Endothelial cell of umbilical vein (primary cell): Measurements from ENCODE around the gene OR2D2. TPM values are rescaled to one million over a fixed set of nuclear protein-coding genes. Genes with fewer than 3 reads are reported as not detected.
A peak's percentile ranks its signal among the peaks of the same experiment; 100 is the strongest.

ENCODE experiments used
- BruUV-seq: library from RNA; stranded (reverse); fragments of 400-500 nt; replicated peaks from 2 replicates; lab custom pipeline; 2021; lab: Mats Ljungman, UMichigan
- CTCF ChIA-PET: fragments of 300-600, 350-600 bp; sonication (Branson Sonifier 250); formaldehyde crosslinking; loops from one replicate; lab custom pipeline; 2021; ENCODE audit warnings: antibody characterized with exemption, inconsistent platforms; lab: Charles Lee
- POLR2A ChIA-PET: fragments of 300-600, 350-600 bp; sonication (Branson Sonifier 250); formaldehyde crosslinking; loops from one replicate; lab custom pipeline; 2021; ENCODE audit warnings: antibody characterized with exemption, inconsistent platforms; lab: Charles Lee
- DNase-seq: peaks from one replicate; pipeline ENCODE4 v3.0.0-alpha.2; 2011; ENCODE audit warnings: low read depth, low spot score
- FAIRE-seq: peaks from 2 replicates; lab custom pipeline; 2011; peaks lifted over from hg19 to GRCh38; lab: Jason Lieb, UNC
- H2AFZ ChIP-seq: 2 replicates; pipeline ENCODE4 v1.6.0; 2012; ENCODE audit warnings: low read depth, low read length, control low read depth, inconsistent platforms
- H3K27ac ChIP-seq: 2 replicates; pipeline ENCODE4 v1.5.1; 2011; ENCODE audit warnings: low read depth, mild to moderate bottlenecking, control low read depth, low read length, moderate library complexity; ENCODE audit not compliant: insufficient read depth
- H3K27me3 ChIP-seq, 2 experiments: 2 replicates each; pipeline versions ENCODE4 v1.6.0 to v1.6.1; 2011; ENCODE audit warnings: low read length in 2 of 2, mixed read lengths in 1 of 2; ENCODE audit not compliant: control insufficient read depth in 2 of 2, insufficient read depth in 2 of 2
- H3K36me3 ChIP-seq, 2 experiments: 2 replicates in 1 of 2; 3 replicates in 1 of 2; pipeline ENCODE4 v1.5.1; 2011; ENCODE audit warnings: low read length in 2 of 2, mild to moderate bottlenecking in 1 of 2, moderate library complexity in 1 of 2; ENCODE audit not compliant: control insufficient read depth in 2 of 2, insufficient read depth in 2 of 2; ENCODE audit errors: extremely low read depth in 1 of 2
- H3K4me1 ChIP-seq: 3 replicates; pipeline ENCODE4 v1.5.1; 2011; ENCODE audit warnings: mild to moderate bottlenecking, low read length; ENCODE audit not compliant: control insufficient read depth, insufficient read depth; ENCODE audit errors: extremely low read depth
- H3K4me2 ChIP-seq: 2 replicates; pipeline ENCODE4 v1.6.1; 2011; ENCODE audit warnings: low read length, control low read depth, mixed read lengths; ENCODE audit not compliant: insufficient read depth
- H3K4me3 ChIP-seq, 3 experiments: fragments of 200-600 bp in 1 of 3; sonication (generic), shearing (Covaris generic) in 1 of 3; replicated peaks in 1 of 3; 2 replicates each; pipeline ENCODE4 v1.5.1; 2011 to 2016; ENCODE audit warnings: control low read depth in 3 of 3, low read length in 3 of 3, mild to moderate bottlenecking in 2 of 3, inconsistent platforms in 1 of 3, low read depth in 1 of 3, moderate library complexity in 1 of 3; ENCODE audit not compliant: insufficient read depth in 1 of 3
- H3K79me2 ChIP-seq: 2 replicates; pipeline ENCODE4 v1.6.0; 2012; ENCODE audit warnings: low read length, inconsistent platforms; ENCODE audit not compliant: control insufficient read depth, insufficient read depth
- H3K9ac ChIP-seq: replicated peaks from 2 replicates; pipeline ENCODE3; 2011; ENCODE audit warnings: low read length, control low read depth; ENCODE audit not compliant: insufficient read depth; ENCODE audit errors: extremely low read depth
- H3K9me1 ChIP-seq: replicated peaks from 3 replicates; pipeline ENCODE4 v1.6.0; 2011; ENCODE audit warnings: mild to moderate bottlenecking, low read length; ENCODE audit not compliant: control insufficient read depth, insufficient read depth; ENCODE audit errors: extremely low read depth
- H3K9me3 ChIP-seq: replicated peaks from 2 replicates; pipeline ENCODE4 v1.5.1; 2012; ENCODE audit warnings: low read length, inconsistent platforms; ENCODE audit not compliant: control insufficient read depth, insufficient read depth
- H4K20me1 ChIP-seq: replicated peaks from 2 replicates; pipeline ENCODE3; 2011; ENCODE audit warnings: mild to moderate bottlenecking, low read length; ENCODE audit not compliant: control insufficient read depth, insufficient read depth; ENCODE audit errors: extremely low read depth
- EZH2 ChIP-seq: IDR thresholded peaks from 2 replicates; pipeline ENCODE4 v1.6.1; 2012; ENCODE audit warnings: borderline replicate concordance, low read depth, mild to moderate bottlenecking, moderate library complexity, low read length, inconsistent platforms; ENCODE audit not compliant: severe bottlenecking
- FOS ChIP-seq: IDR thresholded peaks from 2 replicates; pipeline ENCODE4 v1.6.1; 2011; ENCODE audit warnings: mild to moderate bottlenecking, low read length, moderate library complexity, borderline replicate concordance; ENCODE audit not compliant: insufficient read depth
- GATA2 ChIP-seq: IDR thresholded peaks from 2 replicates; pipeline ENCODE4 v1.7.0; 2011; ENCODE audit warnings: low read depth, mild to moderate bottlenecking, moderate library complexity, mixed read lengths, low read length; ENCODE audit not compliant: insufficient read length, insufficient read depth
- JUN ChIP-seq: IDR thresholded peaks from 2 replicates; pipeline ENCODE4 v1.6.1; 2011; ENCODE audit warnings: borderline replicate concordance, low read depth; ENCODE audit not compliant: insufficient read length, insufficient read depth
- MAX ChIP-seq: IDR thresholded peaks from 2 replicates; pipeline ENCODE4 v1.6.1; 2011; ENCODE audit not compliant: insufficient read depth, insufficient read length
- MYC ChIP-seq: IDR thresholded peaks from one replicate; pipeline ENCODE4 v1.6.1; 2011; ENCODE audit warnings: mild to moderate bottlenecking, low read depth, low read length
- POLR2A ChIP-seq: IDR thresholded peaks from 2 replicates; pipeline ENCODE4 v1.6.1; 2012; ENCODE audit warnings: low read depth, mild to moderate bottlenecking, control low read depth, low read length
- POLR2AphosphoS5 ChIP-seq: IDR thresholded peaks from 2 replicates; pipeline ENCODE4 v1.6.1; 2012; ENCODE audit warnings: low read depth, mild to moderate bottlenecking, control low read depth, low read length, moderate library complexity; ENCODE audit not compliant: insufficient read depth
- dilution Hi-C: fragments of 300-500 bp; cut with MboI; formaldehyde crosslinking; loops from one replicate; pipeline ENCODE4 v1.15.0; 2019; ENCODE audit warnings: low sequenced_read_pairs; ENCODE audit not compliant: extremely low pct_ligation_motif_present
- intact Hi-C: fragments of 100-400 bp; cut with micrococcal nuclease; formaldehyde crosslinking; loops from one replicate; pipeline ENCODE4 v1.10.0; 2022
- polyA plus RNA-seq, 4 experiments: library from polyadenylated mRNA; depleted of rRNA in 3 of 4; stranded (reverse) in 3 of 4; unstranded in 1 of 4; fragments of >200 nt; gene quantifications; 2 replicates each; pipeline versions ENCODE4 v1.2.1 to v1.2.3, GENCODE V29; 2011 to 2012; ENCODE audit warnings: missing spikeins in 1 of 4
- total RNA-seq: library from RNA; stranded (reverse); gene quantifications from 2 replicates; pipeline ENCODE4 v1.2.3, GENCODE V29; 2021
- TF ChIP-seq, protein P1 (sequence below), 2 donors: IDR thresholded peaks; 1 replicate in 1 of 2; 2 replicates in 1 of 2; pipeline ENCODE4 v1.5.1; 2011; ENCODE audit warnings: low read length in 2 of 2, mild to moderate bottlenecking in 2 of 2, moderate library complexity in 2 of 2, control low read depth in 1 of 2, inconsistent platforms in 1 of 2, low read depth in 1 of 2; ENCODE audit not compliant: insufficient read depth in 1 of 2; ENCODE audit errors: extremely low read depth in 1 of 2

OR2D2 gene
- total and polyA plus RNA-seq, 2 donors (not counting 3 experiments of a cell fraction or from before 2014, with no cell fraction given) = 0.08 to 0.31 TPM

- Histone ChIP-seq H4K20me1 (no peaks in the 10 kb centered on the region), H3K9me3 (no peaks in the 10 kb centered on the region), H3K27ac (peak within 1 kb of the TSS; percentile 57), H3K9ac (peak within 1 kb of the TSS; percentile 69), H3K4me1 (peaks cover 13% of the 10 kb centered on the region), H3K36me3 (no peaks in the 10 kb centered on the region), H3K4me3 (peak within 1 kb of the TSS; percentile 43 to 94 (median 88)), H2AFZ (peak within 1 kb of the TSS; percentile 100), H3K4me2 (peak within 1 kb of the TSS; percentile 96), H3K27me3 (no peaks in the 10 kb centered on the region), H3K79me2 (peaks cover 5% of the 10 kb centered on the region), H3K9me1 (peaks cover 2% of the 10 kb centered on the region)
- BruUV-seq = no TSS peak
- ChIA-PET CTCF (interaction anchor here (0.9 to 2.0 kb wide), 9 partner anchors 11 to 547 kb away, joined by 3 to 5 read pairs (median 4); no protein-coding TSS in a partner anchor), POLR2A (no interaction called here)
- intact Hi-C loops (loop anchor here (1.0 to 5.0 kb wide), 3 partner anchors 66 to 132 kb away; partner anchors contain the start of genes NLRP14 and ZNF214), dilution Hi-C loops (no loop called here)
- FAIRE-seq (peak; percentile 96), DNase-seq (peak; percentile 74)
- TF ChIP-seq MAX (no peak), FOS (peak; percentile 21), MYC (no peak)
These were observed 34.1 kb upstream of the OR2D2 start, which contains the start of gene ZNF215 for GRCh38 chr11:6926208-6927029. Gene ZNF215, plus strand, starts transcription at chr11:6926426. Its CDS starts 5,847 bp downstream, at chr11:6932273.

DNA sequence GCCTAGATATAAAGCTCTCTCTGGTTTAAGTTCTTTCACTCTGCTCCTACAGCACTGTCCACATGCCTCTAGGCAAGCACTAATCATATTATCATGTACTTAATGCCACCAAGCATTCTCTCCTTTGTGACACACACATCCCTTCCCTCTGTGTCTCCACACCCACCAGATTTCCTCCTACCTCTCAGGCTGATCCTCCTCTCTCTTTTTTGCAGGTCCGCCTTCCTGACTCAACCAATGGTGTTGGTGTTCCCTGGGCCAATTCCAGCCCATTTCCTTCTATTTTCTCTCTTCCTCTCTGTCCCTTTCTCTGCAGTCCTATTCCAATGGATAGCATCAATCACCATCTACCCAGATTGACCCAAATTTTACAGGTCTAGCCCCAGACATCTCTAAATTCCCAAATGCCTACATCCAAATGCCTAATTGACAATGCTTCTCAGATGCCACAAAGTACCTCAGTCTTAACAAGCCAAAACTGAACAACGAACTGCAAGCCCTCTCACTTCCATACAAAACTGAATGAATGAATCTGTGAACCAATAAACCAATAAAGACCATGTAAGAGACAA lies 33.4 kb upstream of the OR2D2 start:
- FAIRE-seq (no peak), DNase-seq (peak; percentile 26)
- no peak overlapping the region for H3K27ac ChIP-seq
- intact Hi-C loops = loop anchor here (1.0 to 5.0 kb wide), 3 partner anchors 67 to 133 kb away; partner anchors contain the start of genes NLRP14 and ZNF214
- H3K27me3 ChIP-seq = no peaks in the 10 kb centered on the region
- CTCF ChIA-PET = interaction anchor here (1.0 to 2.0 kb wide), 7 partner anchors 14 to 353 kb away, joined by 3 to 5 read pairs (median 4); no protein-coding TSS in a partner anchor
- dilution Hi-C loops = no loop called here
- no peaks in the 10 kb centered on the region for H3K9me1 ChIP-seq
- no TSS peak for BruUV-seq
- TF ChIP-seq MAX (no peak), GATA2 (no peak), FOS (no peak), MYC (no peak), POLR2A (no peak), POLR2AphosphoS5 (no peak), JUN (no peak), EZH2 (no peak)
- TF ChIP-seq, protein P1, sequence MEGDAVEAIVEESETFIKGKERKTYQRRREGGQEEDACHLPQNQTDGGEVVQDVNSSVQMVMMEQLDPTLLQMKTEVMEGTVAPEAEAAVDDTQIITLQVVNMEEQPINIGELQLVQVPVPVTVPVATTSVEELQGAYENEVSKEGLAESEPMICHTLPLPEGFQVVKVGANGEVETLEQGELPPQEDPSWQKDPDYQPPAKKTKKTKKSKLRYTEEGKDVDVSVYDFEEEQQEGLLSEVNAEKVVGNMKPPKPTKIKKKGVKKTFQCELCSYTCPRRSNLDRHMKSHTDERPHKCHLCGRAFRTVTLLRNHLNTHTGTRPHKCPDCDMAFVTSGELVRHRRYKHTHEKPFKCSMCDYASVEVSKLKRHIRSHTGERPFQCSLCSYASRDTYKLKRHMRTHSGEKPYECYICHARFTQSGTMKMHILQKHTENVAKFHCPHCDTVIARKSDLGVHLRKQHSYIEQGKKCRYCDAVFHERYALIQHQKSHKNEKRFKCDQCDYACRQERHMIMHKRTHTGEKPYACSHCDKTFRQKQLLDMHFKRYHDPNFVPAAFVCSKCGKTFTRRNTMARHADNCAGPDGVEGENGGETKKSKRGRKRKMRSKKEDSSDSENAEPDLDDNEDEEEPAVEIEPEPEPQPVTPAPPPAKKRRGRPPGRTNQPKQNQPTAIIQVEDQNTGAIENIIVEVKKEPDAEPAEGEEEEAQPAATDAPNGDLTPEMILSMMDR (IDR thresholded peaks at IDR 0.05; ENCODE audit: extremely low read depth in 1 of 2, insufficient read depth in 1 of 2, low read depth in 1 of 2, low read length in 2 of 2) = no peak
- POLR2A ChIA-PET = no interaction called here
- H4K20me1 ChIP-seq = no peaks in the 10 kb centered on the region
- H3K9ac ChIP-seq = no peak overlapping the region
- peak overlapping the region; percentile 100 for H2AFZ ChIP-seq
- no peaks in the 10 kb centered on the region for H3K36me3 ChIP-seq
- peaks cover 13% of the 10 kb centered on the region for H3K4me1 ChIP-seq
- no peaks in the 10 kb centered on the region for H3K9me3 ChIP-seq
- H3K4me3 ChIP-seq = peak overlapping the region in 2 of 3 experiments; percentile 43 to 88
- H3K79me2 ChIP-seq = peaks cover 5% of the 10 kb centered on the region
- peak overlapping the region; percentile 96 for H3K4me2 ChIP-seq
